ENCODE measurements around the gene COPB1.

GRCh38 chr11:14538926-14539554 lies 39.4 kb upstream of the COPB1 start:
- no peak for TF ChIP-seq CTCF (IDR thresholded peaks at IDR 0.05; ENCODE audit: low read depth, low read length)
- no peak for TF ChIP-seq POLR2A (IDR thresholded peaks at IDR 0.05; ENCODE audit: extremely low read depth, insufficient read length)
- TF ChIP-seq MAX (IDR thresholded peaks at IDR 0.05; ENCODE audit: low read depth, low read length): no peak
- TF ChIP-seq MYC (IDR thresholded peaks at IDR 0.05; ENCODE audit: low read depth, low read length): no peak
